SU-DHL-6 (cell line): ENCODE results near the gene ANO2.

Experiments
- H2AFZ ChIP-seq: fragments of 200-600 bp; sonication (generic); 2 replicates; pipeline ENCODE4 v1.6.1; 2014; ENCODE audit warnings: low read depth, mild to moderate bottlenecking, moderate library complexity, mixed read lengths, antibody characterized with exemption, low read length; ENCODE audit not compliant: severe bottlenecking
- H3F3A ChIP-seq: fragments of 200-600 bp; shearing (Covaris generic); 2 replicates; pipeline ENCODE4 v1.6.0; 2016; ENCODE audit warnings: antibody characterized with exemption, mild to moderate bottlenecking; ENCODE audit not compliant: insufficient read depth
- H3K27ac ChIP-seq: fragments of 200-600 bp; sonication (generic); 2 replicates; pipeline ENCODE4 v1.5.1; 2016; ENCODE audit warnings: low read depth, mild to moderate bottlenecking, low read length, moderate library complexity, mixed read lengths
- H3K27me3 ChIP-seq: fragments of 200-600 bp; sonication (generic), shearing (Covaris generic); 2 replicates; pipeline ENCODE4 v1.6.0; 2014; ENCODE audit warnings: mild to moderate bottlenecking, low read length
- H3K36me3 ChIP-seq: fragments of 200-600 bp; sonication (generic); 2 replicates; pipeline ENCODE4 v1.6.1; 2014; ENCODE audit warnings: mild to moderate bottlenecking, low read length, mixed read lengths
- H3K4me2 ChIP-seq: fragments of 300-600, 200-600 bp; shearing (Covaris generic), sonication (generic); 2 replicates; pipeline ENCODE4 v1.6.0; 2014; ENCODE audit warnings: low read length, low read depth, mild to moderate bottlenecking; ENCODE audit not compliant: poor library complexity, severe bottlenecking
- H3K4me3 ChIP-seq: fragments of 200-600 bp; sonication (generic); 2 replicates; pipeline ENCODE4 v1.5.1; 2014; ENCODE audit warnings: antibody characterized with exemption, low read length, mild to moderate bottlenecking, mixed read lengths; ENCODE audit not compliant: insufficient read depth, poor library complexity, severe bottlenecking
- H3K79me2 ChIP-seq: fragments of 200-600 bp; sonication (generic); 2 replicates; pipeline ENCODE4 v1.6.1; 2014; ENCODE audit warnings: mild to moderate bottlenecking, low read length, moderate library complexity; ENCODE audit not compliant: insufficient read depth
- H3K9ac ChIP-seq: fragments of 200-600 bp; sonication (generic); 2 replicates; pipeline ENCODE4 v1.7.0; 2014; ENCODE audit warnings: mild to moderate bottlenecking, low read length
- H3K9me2 ChIP-seq: fragments of 200-600 bp; sonication (generic); replicated peaks from 2 replicates; pipeline ENCODE4 v1.6.1; 2014; ENCODE audit warnings: low read length; ENCODE audit not compliant: insufficient read depth
- H3K9me3 ChIP-seq: fragments of 200-600 bp; sonication (generic); 2 replicates; pipeline ENCODE4 v1.6.1; 2014; ENCODE audit warnings: low read length, mixed read lengths; ENCODE audit not compliant: insufficient read depth
- H4K20me1 ChIP-seq: fragments of 200-600 bp; sonication (generic); 2 replicates; pipeline ENCODE4 v1.6.1; 2014; ENCODE audit warnings: low read depth, mild to moderate bottlenecking, antibody characterized with exemption, low read length, moderate library complexity, mixed read lengths
- CTCF ChIP-seq: fragments of 200-600 bp; sonication (generic); IDR thresholded peaks from one replicate; pipeline ENCODE4 v1.5.1; 2017; ENCODE audit warnings: antibody characterized with exemption, mild to moderate bottlenecking, low read length, moderate library complexity; ENCODE audit not compliant: insufficient read depth, poor library complexity, severe bottlenecking
- EZH2phosphoT487 ChIP-seq: fragments of 200-600 bp; sonication (generic), shearing (Covaris generic); conservative IDR thresholded peaks from 2 replicates; pipeline ENCODE4 v1.6.1; 2018; ENCODE audit warnings: mild to moderate bottlenecking, antibody characterized with exemption, low read length, moderate library complexity, mixed read lengths

ANO2 gene

DNA sequence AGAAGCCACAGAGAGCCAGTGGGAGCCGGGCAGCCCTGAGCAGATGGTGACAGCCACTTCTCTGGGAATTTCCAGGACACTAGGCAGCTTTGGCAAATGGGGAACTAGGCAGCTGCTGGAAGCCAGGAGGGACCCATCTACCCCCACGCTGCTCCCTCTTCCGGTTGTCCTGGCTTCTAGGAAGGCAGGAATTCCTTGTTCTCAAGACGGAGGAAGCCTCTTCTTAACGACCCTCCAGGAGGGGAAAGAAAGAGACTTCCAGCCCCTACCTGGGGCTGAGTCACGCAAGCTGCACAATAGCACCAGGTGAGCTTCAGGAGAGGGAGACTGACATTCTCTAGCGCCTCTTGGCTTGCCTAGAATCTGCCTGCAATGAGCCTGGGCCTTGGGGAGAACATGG, 141.5 kb downstream of the ANO2 start:
- Histone ChIP-seq H3K4me2 (no peak overlapping the region), H3K27me3 (0 out of 2 replicates have a peak, but pooled peaks cover 6% of the 10 kb centered on the region), H4K20me1 (no peaks in the 10 kb centered on the region), H3K9me2 (no peaks in the 10 kb centered on the region), H3K9ac (no peak overlapping the region), H3K9me3 (no peaks in the 10 kb centered on the region), H3K27ac (no peak overlapping the region), H3K4me3 (no peak overlapping the region), H3F3A (no peaks in the 10 kb centered on the region), H3K36me3 (no peaks in the 10 kb centered on the region), H3K79me2 (no peaks in the 10 kb centered on the region), H2AFZ (no peak overlapping the region)
- TF ChIP-seq CTCF (no peak), EZH2phosphoT487 (no peak)

DNA sequence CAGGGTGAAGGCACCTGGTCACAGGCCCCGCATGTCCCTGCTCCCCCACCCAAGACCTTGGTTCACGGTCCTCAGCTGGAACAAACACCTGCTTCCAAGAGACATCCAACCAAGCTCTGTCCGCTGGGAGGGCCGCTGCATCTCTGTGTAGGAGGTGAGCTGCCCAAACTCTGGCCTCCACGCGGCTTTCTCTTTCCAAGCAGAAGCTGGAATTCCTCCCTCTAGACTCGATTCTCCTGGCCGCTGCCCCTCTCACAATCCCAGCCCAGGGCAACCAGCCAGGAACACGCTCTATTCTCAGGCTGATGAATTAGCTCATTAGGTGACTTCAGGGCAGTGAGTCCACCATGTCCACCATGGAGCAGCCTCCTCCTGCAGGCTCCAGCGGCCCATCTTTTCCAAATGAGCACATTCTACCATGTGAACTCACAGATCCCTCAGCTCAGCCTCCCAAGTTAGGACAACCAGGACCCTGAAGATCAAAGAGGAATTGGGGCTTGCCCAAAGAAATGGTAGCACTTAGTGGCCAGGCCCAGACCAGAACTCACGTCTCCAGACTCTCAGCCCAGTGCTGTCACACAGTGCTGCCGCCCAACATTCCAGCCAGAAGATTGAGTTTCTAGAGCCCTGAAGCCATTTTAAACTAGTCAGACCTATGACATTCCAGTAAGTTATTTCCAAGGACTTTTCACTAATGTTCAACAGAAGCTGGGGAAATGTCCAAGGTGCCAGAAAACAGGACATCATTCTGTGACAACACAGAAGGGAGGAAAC, 146.6 kb downstream of the ANO2 start:
- Histone ChIP-seq H3K27ac (no peak overlapping the region), H3K9me2 (no peaks in the 10 kb centered on the region), H4K20me1 (no peaks in the 10 kb centered on the region), H3K4me3 (no peak overlapping the region), H3K9me3 (no peaks in the 10 kb centered on the region), H3F3A (no peaks in the 10 kb centered on the region), H2AFZ (no peak overlapping the region), H3K27me3 (0 out of 2 replicates have a peak, but pooled peaks cover 6% of the 10 kb centered on the region), H3K36me3 (no peaks in the 10 kb centered on the region), H3K4me2 (no peak overlapping the region), H3K9ac (no peak overlapping the region), H3K79me2 (no peaks in the 10 kb centered on the region)
- TF ChIP-seq EZH2phosphoT487 (no peak), CTCF (no peak)

DNA sequence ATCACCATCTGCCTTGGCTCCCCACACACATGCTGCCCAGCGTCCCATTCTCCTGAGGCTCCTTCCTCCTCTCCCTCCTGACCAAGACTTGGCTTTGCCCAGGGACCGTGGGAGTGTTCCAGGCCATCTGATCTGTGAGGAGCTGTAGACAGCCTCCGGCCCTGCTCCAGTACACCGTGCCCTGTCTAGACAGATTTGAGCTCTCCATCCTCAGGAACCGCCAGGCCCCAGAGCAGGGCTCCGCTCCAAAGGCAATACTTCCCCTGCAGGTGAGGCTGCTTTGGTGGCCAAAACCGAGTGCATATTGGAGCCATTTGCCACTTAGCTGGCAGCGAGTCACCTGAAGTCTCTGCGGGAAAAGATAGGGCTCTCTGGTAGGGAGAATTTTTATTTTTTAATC, 147.4 kb downstream of the ANO2 start:
- no peak overlapping the region for H2AFZ ChIP-seq
- H3K27me3 ChIP-seq: 0 out of 2 replicates have a peak, but pooled peaks cover 6% of the 10 kb centered on the region
- H3K4me2 ChIP-seq: no peak overlapping the region
- H3K27ac ChIP-seq: no peak overlapping the region
- no peaks in the 10 kb centered on the region for H3K79me2 ChIP-seq
- TF ChIP-seq EZH2phosphoT487: no peak
- H3K4me3 ChIP-seq: no peak overlapping the region
- no peaks in the 10 kb centered on the region for H3K36me3 ChIP-seq
- H3F3A ChIP-seq: no peaks in the 10 kb centered on the region
- H3K9me2 ChIP-seq: no peaks in the 10 kb centered on the region
- H3K9ac ChIP-seq: no peak overlapping the region
- no peaks in the 10 kb centered on the region for H4K20me1 ChIP-seq
- no peaks in the 10 kb centered on the region for H3K9me3 ChIP-seq

GRCh38 chr12:5796959-5797225, 148.2 kb downstream of the ANO2 start:
- no peaks in the 10 kb centered on the region for H3K9me2 ChIP-seq
- no peaks in the 10 kb centered on the region for H3K9me3 ChIP-seq
- H2AFZ ChIP-seq: no peak overlapping the region
- H3K36me3 ChIP-seq: no peaks in the 10 kb centered on the region
- no peak overlapping the region for H3K4me2 ChIP-seq
- no peaks in the 10 kb centered on the region for H4K20me1 ChIP-seq
- H3K27me3 ChIP-seq: 0 out of 2 replicates have a peak, but pooled peaks cover 6% of the 10 kb centered on the region
- TF ChIP-seq CTCF (no peak), EZH2phosphoT487 (no peak)
- no peak overlapping the region for H3K27ac ChIP-seq
- H3K79me2 ChIP-seq: no peaks in the 10 kb centered on the region
- H3K9ac ChIP-seq: no peak overlapping the region
- no peak overlapping the region for H3K4me3 ChIP-seq
- no peaks in the 10 kb centered on the region for H3F3A ChIP-seq
